Placental epithelial cell (primary cell): ENCODE results near the gene LIPA. TPM values are rescaled to one million over a fixed set of nuclear protein-coding genes. Genes with fewer than 3 reads are reported as not detected.

Source experiments
- total RNA-seq: library from RNA; depleted of rRNA; stranded (reverse); fragments of >200 nt; gene quantifications from 2 replicates; pipeline ENCODE4 v1.2.3, GENCODE V29; 2012

The LIPA gene
- total RNA-seq, result 33.0 and 114 TPM in 2 replicates

GRCh38 chr10:89251409-89252224 is at the start of gene LIPA:
LIPA (minus strand) TSS chr10:89251775; CDS start chr10:89247648, 4,127 bp downstream.

GRCh38 chr10:89207181-89207800 is 44.3 kb downstream of the LIPA start, which contains the start of gene CH25H:
CH25H (minus strand) TSS chr10:89207317; CDS start chr10:89207292, 25 bp downstream.

Other genes starting within 250 kb of the LIPA start
- gene CH25H, start 44.5 kb downstream of the LIPA start, total RNA-seq, result not detected in 2 replicates
- 0.79 and 5.2 TPM in 2 replicates for gene IFIT2, start 50.3 kb upstream of the LIPA start, total RNA-seq
- 1.2 and 2.0 TPM in 2 replicates for gene IFIT3, start 76.2 kb upstream of the LIPA start, total RNA-seq
- gene IFIT1B, start 126.3 kb upstream of the LIPA start, total RNA-seq, result 0.11 TPM in 1 of 2 replicates, not detected in the other
- 1.5 and 2.4 TPM in 2 replicates for gene IFIT1, start 140.8 kb upstream of the LIPA start, total RNA-seq
- gene IFIT5, start 162.8 kb upstream of the LIPA start, total RNA-seq, result 11.8 and 13.7 TPM in 2 replicates